Neutrophil (primary cell): ENCODE measurements around the gene ASB5.

Experiments used
- H3K27ac ChIP-seq: fragments of 200-600 bp; sonication (generic); 2 replicates; pipeline ENCODE4 v1.5.1; 2016; ENCODE audit warnings: mild to moderate bottlenecking, moderate library complexity
- H3K27me3 ChIP-seq: fragments of 200-600 bp; sonication (generic); 2 replicates; pipeline ENCODE4 v1.6.0; 2016; ENCODE audit warnings: mild to moderate bottlenecking
- H3K36me3 ChIP-seq: fragments of 200-600 bp; sonication (generic); 2 replicates; pipeline ENCODE4 v1.5.1; 2017
- H3K4me1 ChIP-seq, 2 experiments: fragments of 200-600 bp in 1 of 2; sonication (generic) in 1 of 2; 1 replicate in 1 of 2; 2 replicates in 1 of 2; pipeline versions ENCODE4 v1.5.1 to v1.6.1; 2013 to 2016; ENCODE audit warnings: low read depth in 1 of 2, low read length in 1 of 2, mild to moderate bottlenecking in 1 of 2, moderate library complexity in 1 of 2; ENCODE audit not compliant: control insufficient read depth in 1 of 2, insufficient read depth in 1 of 2
- H3K4me3 ChIP-seq, 2 experiments: fragments of 200-600 bp in 1 of 2; sonication (generic) in 1 of 2; 1 replicate in 1 of 2; 2 replicates in 1 of 2; pipeline ENCODE4 v1.5.1; 2013 to 2016; ENCODE audit warnings: low read depth in 1 of 2, low read length in 1 of 2, mild to moderate bottlenecking in 1 of 2, moderate library complexity in 1 of 2
- H3K9me3 ChIP-seq: fragments of 200-600 bp; sonication (generic); 2 replicates; pipeline ENCODE4 v1.5.1; 2016
- TF ChIP-seq, protein P1 (sequence below): fragments of 200-600 bp; sonication (generic); IDR thresholded peaks from 2 replicates; pipeline ENCODE4 v1.5.1; 2016; ENCODE audit warnings: antibody characterized with exemption

Gene ASB5

DNA sequence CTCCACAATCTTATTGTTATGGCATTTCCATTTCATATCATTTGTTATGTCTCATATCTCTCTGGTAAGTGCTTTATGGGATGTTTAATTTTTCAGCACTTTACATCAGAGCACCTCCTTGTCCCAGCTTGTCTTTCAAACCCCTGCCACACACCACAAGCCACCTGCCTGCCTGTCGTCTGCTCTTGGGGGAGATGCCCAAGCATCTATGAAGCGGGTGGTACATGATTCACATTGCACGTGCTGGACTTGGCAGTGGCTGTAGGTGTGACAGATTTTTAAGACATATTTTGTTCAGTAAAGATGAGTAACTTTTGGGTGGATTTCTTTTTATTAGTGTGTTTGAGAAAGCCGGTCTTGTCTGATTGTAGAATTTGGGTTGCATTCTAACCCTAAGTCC is 59.5 kb downstream of the ASB5 start:
- TF ChIP-seq, protein P1, sequence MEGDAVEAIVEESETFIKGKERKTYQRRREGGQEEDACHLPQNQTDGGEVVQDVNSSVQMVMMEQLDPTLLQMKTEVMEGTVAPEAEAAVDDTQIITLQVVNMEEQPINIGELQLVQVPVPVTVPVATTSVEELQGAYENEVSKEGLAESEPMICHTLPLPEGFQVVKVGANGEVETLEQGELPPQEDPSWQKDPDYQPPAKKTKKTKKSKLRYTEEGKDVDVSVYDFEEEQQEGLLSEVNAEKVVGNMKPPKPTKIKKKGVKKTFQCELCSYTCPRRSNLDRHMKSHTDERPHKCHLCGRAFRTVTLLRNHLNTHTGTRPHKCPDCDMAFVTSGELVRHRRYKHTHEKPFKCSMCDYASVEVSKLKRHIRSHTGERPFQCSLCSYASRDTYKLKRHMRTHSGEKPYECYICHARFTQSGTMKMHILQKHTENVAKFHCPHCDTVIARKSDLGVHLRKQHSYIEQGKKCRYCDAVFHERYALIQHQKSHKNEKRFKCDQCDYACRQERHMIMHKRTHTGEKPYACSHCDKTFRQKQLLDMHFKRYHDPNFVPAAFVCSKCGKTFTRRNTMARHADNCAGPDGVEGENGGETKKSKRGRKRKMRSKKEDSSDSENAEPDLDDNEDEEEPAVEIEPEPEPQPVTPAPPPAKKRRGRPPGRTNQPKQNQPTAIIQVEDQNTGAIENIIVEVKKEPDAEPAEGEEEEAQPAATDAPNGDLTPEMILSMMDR: no peak
- no peak overlapping the region for H3K4me3 ChIP-seq
- H3K27ac ChIP-seq: no peak overlapping the region
- H3K27me3 ChIP-seq: no peaks in the 10 kb centered on the region
- no peaks in the 10 kb centered on the region for H3K9me3 ChIP-seq
- H3K4me1 ChIP-seq: no peaks in the 10 kb centered on the region
- H3K36me3 ChIP-seq: no peaks in the 10 kb centered on the region

DNA sequence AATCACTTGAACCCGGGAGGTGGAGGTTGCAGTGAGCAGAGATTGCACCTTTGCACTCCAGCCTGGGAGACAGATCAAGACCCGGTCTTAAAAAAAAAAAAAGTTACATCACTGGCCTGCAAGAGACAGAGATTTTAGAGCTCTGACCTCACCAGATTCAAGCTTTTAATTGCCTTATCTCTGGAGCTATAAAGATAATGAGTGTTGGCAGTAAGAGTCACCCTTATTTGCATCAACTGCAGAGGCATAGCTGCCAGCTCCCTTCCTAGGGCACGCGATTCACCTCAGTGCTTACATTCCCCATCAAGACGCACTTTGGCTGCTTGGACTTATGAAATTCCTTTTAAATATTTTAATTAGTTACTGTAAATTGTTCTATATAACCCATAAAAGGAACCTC is 61.2 kb downstream of the ASB5 start:
- no peaks in the 10 kb centered on the region for H3K27me3 ChIP-seq
- H3K9me3 ChIP-seq: no peaks in the 10 kb centered on the region
- H3K27ac ChIP-seq: no peak overlapping the region
- no peaks in the 10 kb centered on the region for H3K4me1 ChIP-seq
- H3K36me3 ChIP-seq: no peaks in the 10 kb centered on the region
- TF ChIP-seq, protein P1: no peak
- no peak overlapping the region for H3K4me3 ChIP-seq

DNA sequence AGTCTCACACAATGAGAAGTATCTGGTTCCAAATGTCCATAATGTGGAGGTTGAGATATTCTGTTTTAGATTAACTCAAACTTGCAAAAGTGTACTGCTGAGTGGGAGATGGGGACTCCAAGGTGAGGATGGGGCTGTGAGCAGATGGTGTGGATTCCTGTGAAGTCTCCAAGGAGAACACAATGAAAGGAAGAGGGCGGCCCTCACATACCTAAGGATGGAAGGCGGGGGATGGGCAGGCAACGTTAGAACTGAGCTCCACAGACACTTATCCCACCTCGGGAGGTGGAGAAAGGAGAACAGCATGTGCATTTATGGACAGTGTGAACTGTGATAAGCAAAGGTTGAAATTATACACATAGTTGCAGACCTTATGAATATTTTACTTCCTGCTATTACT is 63.7 kb downstream of the ASB5 start:
- TF ChIP-seq, protein P1: no peak
- no peaks in the 10 kb centered on the region for H3K9me3 ChIP-seq
- H3K27ac ChIP-seq: no peak overlapping the region
- no peak overlapping the region for H3K4me3 ChIP-seq
- no peaks in the 10 kb centered on the region for H3K4me1 ChIP-seq
- no peaks in the 10 kb centered on the region for H3K36me3 ChIP-seq
- no peaks in the 10 kb centered on the region for H3K27me3 ChIP-seq

DNA sequence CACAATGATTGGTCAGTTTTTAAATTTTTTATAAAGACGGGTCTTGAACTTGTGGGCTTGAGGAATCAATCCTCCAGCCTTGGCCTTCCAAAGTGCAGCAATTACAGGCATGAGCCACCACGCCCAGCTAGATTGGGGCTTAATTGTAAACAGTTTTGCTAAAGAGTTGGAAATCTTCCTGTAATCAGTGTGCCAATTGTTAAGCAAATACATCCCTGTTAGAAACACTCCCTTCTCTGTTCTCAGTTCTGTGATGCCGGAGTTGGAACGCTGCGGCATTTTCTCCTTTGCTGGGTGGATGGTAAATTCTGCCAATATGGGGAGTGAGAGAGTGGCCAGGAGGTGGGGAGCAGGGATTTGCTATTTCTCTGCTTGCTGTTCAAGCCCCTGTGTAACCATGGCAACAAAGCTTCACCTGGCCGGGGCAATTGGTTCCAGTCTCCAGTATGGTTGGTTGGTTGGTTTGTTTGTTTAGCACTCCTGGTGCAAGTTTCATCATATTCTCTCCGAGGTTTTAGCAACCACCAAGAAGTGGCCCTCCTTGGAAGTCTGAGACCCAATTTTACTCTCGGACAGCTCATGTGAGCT is 70.6 kb downstream of the ASB5 start:
- H3K4me1 ChIP-seq: peaks cover 6 to 9% of the 10 kb centered on the region in 2 experiments
- TF ChIP-seq, protein P1: no peak
- H3K27me3 ChIP-seq: peaks cover 28% of the 10 kb centered on the region
- no peak overlapping the region for H3K27ac ChIP-seq
- H3K4me3 ChIP-seq: no peak overlapping the region
- H3K9me3 ChIP-seq: no peaks in the 10 kb centered on the region
- H3K36me3 ChIP-seq: no peaks in the 10 kb centered on the region

DNA sequence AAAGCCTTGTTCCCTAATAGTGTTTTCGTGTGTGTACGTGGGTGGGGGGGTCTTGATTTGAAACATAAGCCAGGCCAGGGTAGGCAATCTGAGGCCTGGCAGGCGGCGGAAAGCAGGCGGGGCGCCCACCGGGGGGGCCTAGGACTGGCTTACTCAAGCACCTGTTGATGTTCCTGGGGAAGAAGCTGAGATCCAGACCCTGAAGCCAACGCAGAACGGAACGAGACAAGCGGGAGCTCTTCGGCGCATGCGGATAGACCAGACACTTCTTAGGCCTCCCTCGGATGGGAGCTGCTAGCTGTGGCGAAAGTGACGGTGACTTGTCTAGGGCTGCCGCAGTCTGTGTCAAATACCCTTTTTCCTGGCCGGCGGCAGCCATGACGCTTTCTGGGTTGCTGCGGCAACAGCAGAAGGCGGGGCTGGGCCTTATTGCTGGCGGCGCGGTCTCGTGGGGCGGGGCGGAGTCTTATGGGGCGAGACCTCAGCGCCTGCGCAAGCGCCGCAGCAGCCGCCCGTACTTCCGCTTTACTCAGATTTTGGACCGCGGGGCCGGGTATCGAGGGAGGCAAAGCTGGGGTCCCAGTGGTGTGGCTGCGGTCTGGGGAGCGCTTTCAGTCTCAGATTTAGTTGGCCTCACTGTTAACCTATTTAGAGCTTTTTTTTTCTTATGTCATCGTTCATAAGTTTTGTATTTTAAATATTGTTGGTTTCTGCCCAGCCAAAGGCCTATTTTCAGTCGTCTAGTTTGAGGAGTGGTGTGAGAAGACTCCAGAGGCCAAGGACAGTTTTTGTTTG is 73.6 kb downstream of the ASB5 start, which contains the start of gene SPATA4:
SPATA4 (minus strand) TSS at position 402 of the 795 bp plus-strand sequence; CDS start at position 379, 23 bp downstream.
- TF ChIP-seq, protein P1: no peak
- H3K4me3 ChIP-seq: peak within 1 kb of the TSS; percentile 54 to 72
- H3K27ac ChIP-seq: peak within 1 kb of the TSS; percentile 32
- no peaks in the 10 kb centered on the region for H3K9me3 ChIP-seq
- H3K4me1 ChIP-seq: peaks cover 6 to 9% of the 10 kb centered on the region in 2 experiments
- no peaks in the 10 kb centered on the region for H3K36me3 ChIP-seq
- H3K27me3 ChIP-seq: peaks cover 44% of the 10 kb centered on the region
